ENCODE results near the gene CRYBG2. TPM values are rescaled to one million over a fixed set of nuclear protein-coding genes. Genes with fewer than 3 reads are reported as not detected.

The CRYBG2 gene
- total and polyA plus RNA-seq, 2 of the 8 experiments (the other 6 are each of a cell fraction or from before 2014, with no cell fraction given) = 14.2 to 17.0 TPM

GRCh38 chr1:26278724-26279455, 75.0 kb downstream of the CRYBG2 start:
- CTCF ChIA-PET (ENCODE audit: partially characterized antibody) = interaction anchor here (0.6 to 39.7 kb wide), 21 partner anchors 9 to 542 kb away, joined by 3 to 1530 read pairs (median 4); partner anchors contain the start of genes CATSPER4, CD52, CEP85 and CNKSR1
- H3K27ac ChIP-seq (ENCODE audit: low read depth, low read length) = no peak overlapping the region

More at GRCh38 chr1:26278724-26279455, 75.0 kb downstream of the CRYBG2 start:
- Histone ChIP-seq H3K27me3 (replicated peaks in 1 of 4; ENCODE audit: control insufficient read depth in 3 of 4, extremely low read depth in 1 of 4, insufficient read depth in 3 of 4, low read length in 3 of 4) (no peaks in the 10 kb centered on the region), H4K91ac (replicated peaks; ENCODE audit: insufficient read length, low read length) (peak overlapping the region; percentile 15), H3K4ac (replicated peaks; ENCODE audit: insufficient read length, low read depth, low read length) (peak overlapping the region; percentile 36), H3K9me3 (ENCODE audit: insufficient read depth in 2 of 2, low read depth in 1 of 2, low read length in 1 of 2) (no peaks in the 10 kb centered on the region), H2AFZ (ENCODE audit: low read length) (no peak overlapping the region), H3K23me2 (ENCODE audit: low read depth, low read length) (peaks cover 9% of the 10 kb centered on the region; the same call in 1 of the 2 replicates), H3K4me2 (ENCODE audit: insufficient read depth in 1 of 2, low read depth in 2 of 2, low read length in 2 of 2) (peak overlapping the region; percentile 60 to 88), H3K36me3 (ENCODE audit: control insufficient read depth in 2 of 4, insufficient read depth in 4 of 4, low read length in 3 of 4) (peaks cover 21 to 34% (median 30%) of the 10 kb centered on the region in 4 experiments), H3K4me1 (replicated peaks in 1 of 4; ENCODE audit: control insufficient read depth in 3 of 4, insufficient read depth in 4 of 4, low read length in 3 of 4) (peaks cover 10 to 34% (median 21%) of the 10 kb centered on the region in 4 experiments), H2BK5ac (ENCODE audit: low read depth, low read length) (no peak overlapping the region), H3K23ac (ENCODE audit: insufficient read length) (no peak overlapping the region), H3K14ac (ENCODE audit: insufficient read length) (no peak overlapping the region), H3K9ac (replicated peaks in 1 of 4; ENCODE audit: extremely low read depth in 1 of 4, low read depth in 3 of 4, low read length in 3 of 4) (no peak overlapping the region), H4K8ac (ENCODE audit: extremely low read depth, insufficient read depth, low read length) (no peak overlapping the region), H2BK15ac (ENCODE audit: low read length) (no peak overlapping the region), H4K20me1 (replicated peaks in 1 of 2; ENCODE audit: control insufficient read depth in 1 of 2, insufficient read depth in 2 of 2, low read length in 2 of 2) (peaks cover 6 to 17% of the 10 kb centered on the region in 2 experiments), H3K79me2 (ENCODE audit: control insufficient read depth in 1 of 2, insufficient read depth in 2 of 2, low read length in 2 of 2) (peaks cover 0 to 5% of the 10 kb centered on the region in 2 experiments; a peak in 1 of 4 replicates), H2BK12ac (ENCODE audit: low read depth, low read length) (no peak overlapping the region), H2BK120ac (replicated peaks; ENCODE audit: low read depth, low read length) (no peak overlapping the region), H4K5ac (ENCODE audit: insufficient read length, low read depth, low read length) (peak overlapping the region; percentile 82), H2BK20ac (ENCODE audit: low read length) (no peak overlapping the region), H3K18ac (ENCODE audit: extremely low read depth, low read length) (no peak overlapping the region), H3K4me3 (ENCODE audit: extremely low read depth in 1 of 4, insufficient read depth in 2 of 4, low read depth in 3 of 4, low read length in 4 of 4) (peak overlapping the region; percentile 64 to 69 (median 64); a peak in 7 of 8 replicates), H3K79me1 (ENCODE audit: low read depth, low read length) (no peaks in the 10 kb centered on the region), H3K56ac (replicated peaks; ENCODE audit: insufficient read length, low read depth, low read length) (no peak overlapping the region), H2AK5ac (ENCODE audit: low read depth, low read length) (no peak overlapping the region)
- 87% methylated on average over 8 of the region's 9 CpGs; no CpG with 5 or more reads in 1 of the 2 experiments for WGBS, 2 experiments (ENCODE audit: extremely low coverage in 1 of 2, insufficient coverage in 1 of 2, insufficient read length in 1 of 2, insufficient replicate concordance in 2 of 2, low coverage in 1 of 2, low lambda C conversion rate in 2 of 2, missing lambda C conversion rate in 1 of 2)
- TF ChIP-seq PHF8 (conservative IDR thresholded peaks at IDR 0.05; ENCODE audit: low read depth, low read length) = no peak
- TF ChIP-seq ASH2L (IDR thresholded peaks at IDR 0.05; ENCODE audit: low read length) = no peak
- no peak for TF ChIP-seq POLR2AphosphoS5 (IDR thresholded peaks at IDR 0.05; ENCODE audit: low read depth, low read length)
- TF ChIP-seq CHD1 (IDR thresholded peaks at IDR 0.05; ENCODE audit: low read depth, low read length) = no peak
- TF ChIP-seq SIRT6 (IDR thresholded peaks at IDR 0.05; ENCODE audit: low read length) = no peak
- no peak for TF ChIP-seq BRCA1 (IDR thresholded peaks at IDR 0.05; ENCODE audit: low read depth, low read length)
- TF ChIP-seq, protein P1, sequence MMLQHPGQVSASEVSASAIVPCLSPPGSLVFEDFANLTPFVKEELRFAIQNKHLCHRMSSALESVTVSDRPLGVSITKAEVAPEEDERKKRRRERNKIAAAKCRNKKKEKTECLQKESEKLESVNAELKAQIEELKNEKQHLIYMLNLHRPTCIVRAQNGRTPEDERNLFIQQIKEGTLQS (IDR thresholded peaks at IDR 0.05; ENCODE audit: insufficient read depth, low read depth, low read length) = no peak
- no peak for DNase-seq (ENCODE audit: low read depth in 1 of 2, low spot score in 2 of 2)
- POLR2A ChIA-PET (ENCODE audit: partially characterized antibody) = interaction anchor here (0.6 to 4.0 kb wide), 23 partner anchors 8 to 208 kb away, joined by 3 to 27 read pairs (median 4); partner anchors contain the start of genes CD52, CNKSR1, HMGN2 and LIN28A
- no peak for FAIRE-seq
